Measurements from ENCODE around the gene TNFRSF9.

The TNFRSF9 gene

GRCh38 chr1:7869136-7869920, 71.3 kb downstream of the TNFRSF9 start:
- no peak for DNase-seq

GRCh38 chr1:7868070-7868780, 72.4 kb downstream of the TNFRSF9 start:
- DNase-seq, result no peak

- DNase-seq, result no peak
Observed at GRCh38 chr1:7865978-7866377, 74.7 kb downstream of the TNFRSF9 start.

Data from NCI-H187 (cell line).